B cell (primary cell): ENCODE measurements around the gene TMIE.

Experiments used
- CTCF ChIP-seq: fragments of 200-600 bp; IDR thresholded peaks from one replicate; pipeline ENCODE4 v1.8.0; 2022; ENCODE audit warnings: antibody characterized with exemption, mild to moderate bottlenecking
- EZH2 ChIP-seq: IDR thresholded peaks from 2 replicates; pipeline ENCODE4 v1.6.1; 2012; ENCODE audit warnings: borderline replicate concordance, low read depth, mild to moderate bottlenecking, moderate library complexity, low read length; ENCODE audit not compliant: insufficient read depth, poor library complexity, severe bottlenecking

- TF ChIP-seq CTCF (no peak), EZH2 (no peak)
Observed at GRCh38 chr3:46693892-46694226, 7.3 kb upstream of the TMIE start.
